Epithelial cell of esophagus (primary cell): ENCODE results near the gene LMCD1.

Experiments
- DNase-seq: peaks from one replicate; pipeline ENCODE4 v3.0.0; 2010; ENCODE audit warnings: low read depth
- H3K4me3 ChIP-seq: 2 replicates; pipeline ENCODE4 v1.5.1; 2011; ENCODE audit warnings: mild to moderate bottlenecking, low read length, control low read depth
- TF ChIP-seq, protein P1 (sequence below): IDR thresholded peaks from 2 replicates; pipeline ENCODE4 v1.5.1; 2011; ENCODE audit warnings: low read depth, mild to moderate bottlenecking, low read length, control low read depth, inconsistent platforms; ENCODE audit not compliant: insufficient read depth; ENCODE audit errors: missing control alignments

Gene LMCD1

DNA sequence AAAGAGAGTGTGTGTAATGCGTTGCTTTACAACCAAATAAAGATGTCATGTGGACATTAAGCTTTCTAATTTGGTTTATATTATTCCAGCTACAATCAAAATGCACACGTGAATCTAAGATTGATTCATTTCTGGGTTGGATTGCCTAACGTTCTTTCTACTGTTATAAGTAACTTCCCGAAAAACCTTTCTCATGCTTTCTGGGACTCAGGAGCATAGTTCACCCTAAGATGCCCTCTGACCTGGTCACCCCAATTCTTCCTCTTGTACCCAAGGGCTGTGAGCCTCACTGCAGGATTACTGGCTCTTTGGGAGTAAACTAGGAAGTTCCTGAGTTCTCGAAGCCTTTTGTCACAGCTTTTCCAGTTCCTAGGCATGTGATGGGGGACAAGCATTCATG lies 12.7 kb upstream of the LMCD1 start:
- no peak overlapping the region for H3K4me3 ChIP-seq
- TF ChIP-seq, protein P1, sequence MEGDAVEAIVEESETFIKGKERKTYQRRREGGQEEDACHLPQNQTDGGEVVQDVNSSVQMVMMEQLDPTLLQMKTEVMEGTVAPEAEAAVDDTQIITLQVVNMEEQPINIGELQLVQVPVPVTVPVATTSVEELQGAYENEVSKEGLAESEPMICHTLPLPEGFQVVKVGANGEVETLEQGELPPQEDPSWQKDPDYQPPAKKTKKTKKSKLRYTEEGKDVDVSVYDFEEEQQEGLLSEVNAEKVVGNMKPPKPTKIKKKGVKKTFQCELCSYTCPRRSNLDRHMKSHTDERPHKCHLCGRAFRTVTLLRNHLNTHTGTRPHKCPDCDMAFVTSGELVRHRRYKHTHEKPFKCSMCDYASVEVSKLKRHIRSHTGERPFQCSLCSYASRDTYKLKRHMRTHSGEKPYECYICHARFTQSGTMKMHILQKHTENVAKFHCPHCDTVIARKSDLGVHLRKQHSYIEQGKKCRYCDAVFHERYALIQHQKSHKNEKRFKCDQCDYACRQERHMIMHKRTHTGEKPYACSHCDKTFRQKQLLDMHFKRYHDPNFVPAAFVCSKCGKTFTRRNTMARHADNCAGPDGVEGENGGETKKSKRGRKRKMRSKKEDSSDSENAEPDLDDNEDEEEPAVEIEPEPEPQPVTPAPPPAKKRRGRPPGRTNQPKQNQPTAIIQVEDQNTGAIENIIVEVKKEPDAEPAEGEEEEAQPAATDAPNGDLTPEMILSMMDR: no peak
- no peak for DNase-seq

DNA sequence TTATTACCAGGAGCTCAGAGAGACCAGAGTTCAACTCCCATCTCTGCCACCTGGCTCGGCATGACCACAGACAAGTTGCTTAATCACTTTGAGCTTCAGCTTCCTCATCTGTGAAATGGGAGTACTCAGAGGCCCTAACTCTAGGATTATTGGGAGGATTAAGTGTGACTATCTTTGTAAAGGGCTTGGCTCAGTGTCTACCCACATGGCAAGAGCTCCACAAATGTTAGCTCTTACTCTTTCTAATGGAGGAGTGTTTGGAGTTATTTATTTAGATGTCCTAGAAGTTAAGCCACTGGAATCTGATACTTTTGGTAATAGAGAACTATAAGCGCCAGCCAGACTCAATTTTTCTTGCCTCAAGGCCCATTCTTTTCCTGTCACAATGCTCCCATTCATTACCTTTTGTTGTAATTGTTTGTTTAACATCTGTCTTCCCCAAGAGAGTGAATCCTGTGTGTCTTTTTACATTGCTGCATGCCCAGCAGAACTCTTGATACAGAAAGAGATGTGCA lies 12.3 kb upstream of the LMCD1 start:
- no peak overlapping the region for H3K4me3 ChIP-seq
- no peak for DNase-seq
- TF ChIP-seq, protein P1: no peak

DNA sequence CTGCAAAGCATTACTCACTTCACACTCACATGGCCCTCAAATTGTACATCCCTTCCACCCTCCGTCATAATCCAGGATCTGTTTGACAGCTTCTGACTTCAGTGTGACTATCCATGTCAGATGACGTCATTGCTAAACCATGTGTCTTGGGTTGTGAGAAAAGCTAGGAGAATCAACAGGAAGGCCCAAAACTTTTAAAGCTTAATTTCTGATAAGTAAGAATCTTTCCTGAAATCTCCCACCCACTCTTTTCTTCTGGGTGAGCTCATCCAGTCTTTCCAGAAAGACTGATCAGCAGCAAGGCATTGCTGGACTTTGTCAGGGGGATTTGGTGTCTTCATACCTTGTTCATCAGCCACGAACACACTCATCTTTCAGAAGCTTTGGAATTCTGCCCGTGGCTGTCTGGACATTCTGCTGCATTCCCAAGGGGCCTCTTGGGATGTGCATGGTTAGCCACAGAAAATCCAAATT lies 11.5 kb upstream of the LMCD1 start:
- peak; percentile 85 for DNase-seq
- H3K4me3 ChIP-seq: no peak overlapping the region
- TF ChIP-seq, protein P1: no peak

DNA sequence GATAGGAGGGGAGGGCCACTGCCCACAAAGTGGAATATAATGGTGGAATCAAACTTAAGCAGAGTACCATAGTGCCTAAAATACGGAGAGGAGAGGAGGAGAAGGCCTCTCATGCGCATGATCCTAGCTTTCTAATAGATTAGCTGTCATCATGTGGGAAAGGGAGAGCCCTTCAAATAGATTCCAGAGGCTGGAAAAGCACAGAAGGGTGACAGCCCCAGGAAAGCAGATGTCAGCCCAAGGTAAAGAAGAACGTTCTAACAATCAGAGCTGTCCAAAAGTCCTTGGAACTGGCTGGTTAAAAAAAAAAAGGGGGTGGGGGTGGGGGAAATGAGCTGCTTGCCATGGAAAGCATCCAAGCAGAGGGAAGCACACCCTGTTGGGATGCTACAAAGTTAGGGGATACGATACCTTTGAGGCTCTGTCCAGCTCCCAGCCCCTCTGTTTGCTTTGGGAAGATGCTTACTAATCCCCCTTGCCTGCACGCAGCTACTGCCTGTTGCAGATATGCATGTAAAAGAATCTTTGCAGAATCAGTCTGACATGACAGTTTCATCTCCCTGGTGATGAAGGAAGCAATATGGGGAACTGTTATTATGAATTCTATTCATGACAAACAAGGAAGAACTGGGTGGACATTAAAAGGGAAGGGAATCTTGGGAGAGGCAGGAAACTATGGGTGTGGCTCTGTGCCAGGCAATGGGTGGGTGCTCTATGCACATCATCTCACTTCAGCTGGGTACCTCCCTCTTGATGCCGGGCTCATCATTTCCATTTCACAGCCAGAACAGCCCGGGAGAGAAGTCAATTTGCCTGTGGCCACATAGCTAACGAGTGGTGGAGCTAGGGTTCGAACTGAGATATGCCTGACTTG lies 10.1 kb upstream of the LMCD1 start:
- no peak overlapping the region for H3K4me3 ChIP-seq
- TF ChIP-seq, protein P1: no peak
- no peak for DNase-seq

DNA sequence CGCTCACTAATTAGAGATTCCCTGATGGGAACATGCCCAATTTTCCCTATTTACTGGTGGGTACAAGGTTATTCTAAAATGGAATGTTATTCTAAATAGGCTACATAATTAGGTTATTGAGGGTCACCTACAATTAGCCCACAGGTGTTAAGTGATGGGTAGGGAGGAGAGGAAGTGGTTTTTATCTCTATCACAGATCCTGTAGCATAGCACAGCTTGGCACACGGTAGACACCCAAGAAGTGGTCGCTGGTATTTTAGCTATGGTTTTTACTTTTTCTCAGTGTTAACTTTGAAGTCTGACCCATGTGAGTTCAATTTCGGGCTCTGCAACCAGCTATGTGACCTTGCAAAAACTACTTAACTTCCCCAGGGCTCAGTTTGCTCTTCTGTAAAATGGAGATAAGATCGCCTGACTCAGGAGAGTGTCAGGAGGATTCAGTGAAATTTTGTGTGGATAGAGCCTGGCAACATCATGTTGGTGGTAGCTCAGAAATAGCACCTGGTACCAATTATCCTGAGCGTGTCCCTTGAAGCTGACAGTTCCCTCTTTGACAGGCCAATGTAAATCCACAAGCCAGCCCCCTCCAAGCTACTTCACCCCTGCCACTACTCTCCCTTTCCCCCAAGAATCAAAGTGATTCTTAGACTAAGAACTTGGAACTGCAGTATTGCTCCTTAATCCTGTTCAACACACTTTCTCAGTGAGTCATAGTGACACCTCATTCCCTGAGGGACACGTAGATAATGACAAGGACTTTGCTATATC lies 8.7 kb upstream of the LMCD1 start:
- DNase-seq: peak; percentile 60
- TF ChIP-seq, protein P1: no peak
- H3K4me3 ChIP-seq: no peak overlapping the region

DNA sequence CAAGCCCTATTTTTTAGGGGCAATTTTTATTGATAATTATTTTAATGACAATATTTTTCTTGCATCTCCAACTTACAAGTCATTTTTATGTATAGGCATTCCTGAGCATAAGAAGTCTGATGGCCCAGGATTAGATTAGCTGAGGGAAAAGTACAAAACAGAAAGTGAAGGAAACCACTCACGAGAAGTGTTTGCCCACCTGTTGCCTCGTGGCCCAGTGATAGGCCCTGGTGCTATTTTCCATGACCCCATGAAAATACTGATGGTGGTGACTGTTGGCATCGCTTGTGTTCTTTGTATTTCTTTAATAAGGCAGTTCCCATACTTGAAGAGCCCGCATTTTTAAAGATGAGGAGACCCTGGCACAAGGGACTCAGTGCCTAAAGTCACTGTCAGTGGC lies 7.9 kb upstream of the LMCD1 start:
- DNase-seq: no peak
- TF ChIP-seq, protein P1: no peak
- H3K4me3 ChIP-seq: no peak overlapping the region
